Colonic mucosa (tissue), 4 donors: ENCODE data around the gene CSRP2. TPM values are rescaled to one million over a fixed set of nuclear protein-coding genes. Genes with fewer than 3 reads are reported as not detected.

Source experiments
- DNase-seq: peaks from one replicate; pipeline ENCODE4 v3.0.0-alpha.2; 2020
- H3K27ac ChIP-seq: fragments of 200-600 bp; one replicate; pipeline ENCODE4 v1.8.0; 2021
- H3K27me3 ChIP-seq: fragments of 200-600 bp; one replicate; pipeline ENCODE4 v1.8.0; 2021
- H3K36me3 ChIP-seq: fragments of 200-600 bp; one replicate; pipeline ENCODE4 v1.8.0; 2021
- H3K4me1 ChIP-seq: fragments of 200-600 bp; one replicate; pipeline ENCODE4 v1.8.0; 2021; ENCODE audit warnings: mild to moderate bottlenecking
- H3K4me3 ChIP-seq: fragments of 200-600 bp; one replicate; pipeline ENCODE4 v1.8.0; 2021
- H3K9ac ChIP-seq, 2 donors: one replicate each; pipeline ENCODE4 v1.7.0; 2013; ENCODE audit warnings: control low read depth in 2 of 2, low read depth in 2 of 2, low read length in 2 of 2
- H3K9me3 ChIP-seq: fragments of 200-600 bp; one replicate; pipeline ENCODE4 v1.8.0; 2021
- CTCF ChIP-seq: fragments of 200-600 bp; IDR thresholded peaks from one replicate; pipeline ENCODE4 v1.8.0; 2022; ENCODE audit warnings: antibody characterized with exemption, mild to moderate bottlenecking
- intact Hi-C: fragments of 100-400 bp; cut with DNase I; formaldehyde crosslinking; loops from one replicate; pipeline ENCODE4 v1.14.1; 2022
- total RNA-seq, 2 donors: library from RNA; stranded (reverse); fragmentation: NEBNext Ultra II Directional in 1 of 2; extraction: Animal tissue kit (Norgen Biotek cat#: 25700) in 1 of 2; gene quantifications; one replicate each; pipeline ENCODE4 v1.2.1, GENCODE V29; 2021
- donor health status: healthy.
- donor health status: DM: no; HTN: no; CAD: no.
- donor health status: DM: no; HTN: no; CAD: no.

CSRP2 gene
- total RNA-seq, 2 donors from 2014 or later: 5.8 to 7.4 TPM

GRCh38 chr12:76888775-76889174, 10.0 kb upstream of the CSRP2 start:
- Histone ChIP-seq H3K4me1 (no peaks in the 10 kb centered on the region), H3K9ac (no peak overlapping the region), H3K9me3 (no peaks in the 10 kb centered on the region), H3K27me3 (no peaks in the 10 kb centered on the region), H3K27ac (no peak overlapping the region), H3K36me3 (no peaks in the 10 kb centered on the region), H3K4me3 (no peak overlapping the region)
- no peak for DNase-seq
- no peak for TF ChIP-seq CTCF
- intact Hi-C loops: no loop called here

- H3K27ac ChIP-seq: no peak overlapping the region
- no peak overlapping the region for H3K9ac ChIP-seq
- H3K9me3 ChIP-seq: no peaks in the 10 kb centered on the region
- DNase-seq: no peak
- H3K4me1 ChIP-seq: no peaks in the 10 kb centered on the region
- TF ChIP-seq CTCF: no peak
- H3K4me3 ChIP-seq: no peak overlapping the region
- H3K36me3 ChIP-seq: no peaks in the 10 kb centered on the region
- H3K27me3 ChIP-seq: no peaks in the 10 kb centered on the region
- intact Hi-C loops: no loop called here
These were observed 5.0 kb upstream of the CSRP2 start for GRCh38 chr12:76883811-76884210.

- H3K4me1 ChIP-seq: peaks cover 4% of the 10 kb centered on the region
- no peak overlapping the region for H3K4me3 ChIP-seq
- no peak for TF ChIP-seq CTCF
- H3K9ac ChIP-seq: no peak overlapping the region
- no peak for DNase-seq
- no peaks in the 10 kb centered on the region for H3K9me3 ChIP-seq
- H3K27me3 ChIP-seq: peaks cover 4% of the 10 kb centered on the region
- H3K27ac ChIP-seq: no peak overlapping the region
- intact Hi-C loops: no loop called here
- no peaks in the 10 kb centered on the region for H3K36me3 ChIP-seq
These were observed 4.3 kb upstream of the CSRP2 start for GRCh38 chr12:76883151-76883550.

- Histone ChIP-seq H3K9me3 (no peaks in the 10 kb centered on the region), H3K27me3 (peaks cover 8% of the 10 kb centered on the region), H3K4me3 (no peak overlapping the region), H3K27ac (no peak overlapping the region), H3K36me3 (no peaks in the 10 kb centered on the region), H3K4me1 (peaks cover 6% of the 10 kb centered on the region), H3K9ac (no peak overlapping the region)
- no peak for DNase-seq
- TF ChIP-seq CTCF: no peak
- intact Hi-C loops: no loop called here
These were observed 3.5 kb upstream of the CSRP2 start for GRCh38 chr12:76882367-76882766.

GRCh38 chr12:76881142-76881541, 2.3 kb upstream of the CSRP2 start:
- DNase-seq: no peak
- Histone ChIP-seq H3K36me3 (no peaks in the 10 kb centered on the region), H3K4me1 (peaks cover 6% of the 10 kb centered on the region)

More at GRCh38 chr12:76881142-76881541, 2.3 kb upstream of the CSRP2 start:
- no peak overlapping the region for H3K27ac ChIP-seq
- peaks cover 8% of the 10 kb centered on the region for H3K27me3 ChIP-seq
- no peak for TF ChIP-seq CTCF
- H3K9me3 ChIP-seq: no peaks in the 10 kb centered on the region
- H3K4me3 ChIP-seq: no peak overlapping the region
- no peak overlapping the region for H3K9ac ChIP-seq
- intact Hi-C loops: no loop called here
